Right lobe of liver (tissue), 6 donors: Measurements from ENCODE around the gene CD274. TPM values are rescaled to one million over a fixed set of nuclear protein-coding genes. Genes with fewer than 3 reads are reported as not detected.
A peak's percentile ranks its signal among the peaks of the same experiment; 100 is the strongest.

ENCODE experiments used
- ATAC-seq, 4 donors: fragments of 200-7000 bp; cut with Tn5 transposase; one replicate each; pipeline ENCODE4 v1.9.1; 2020; ENCODE audit warnings: mild to moderate bottlenecking in 4 of 4, moderate library complexity in 4 of 4
- DNase-seq, 3 donors: peaks; one replicate each; pipeline ENCODE4 v3.0.0-alpha.2; 2020
- H3K27ac ChIP-seq, 3 donors: fragments of 200-600 bp; one replicate each; pipeline ENCODE4 v1.8.0; 2022
- H3K27me3 ChIP-seq, 2 donors: fragments of 200-600 bp; one replicate each; pipeline ENCODE4 v1.8.0; 2022
- H3K36me3 ChIP-seq, 4 donors: fragments of 200-600 bp; sonication (generic) in 1 of 4; one replicate each; pipeline versions ENCODE4 v1.5.1 to v1.8.0; 2017 to 2022; ENCODE audit warnings: control low read depth in 1 of 4
- H3K4me1 ChIP-seq, 4 donors: fragments of 200-600 bp; sonication (generic) in 1 of 4; one replicate each; pipeline versions ENCODE4 v1.5.1 to v1.8.0; 2017 to 2022; ENCODE audit warnings: control low read depth in 1 of 4
- H3K4me3 ChIP-seq, 3 donors: fragments of 200-600 bp; one replicate each; pipeline ENCODE4 v1.8.0; 2022
- H3K9me3 ChIP-seq, 4 donors: fragments of 200-600 bp; sonication (generic) in 1 of 4; one replicate each; pipeline versions ENCODE4 v1.5.1 to v1.8.0; 2017 to 2022; ENCODE audit warnings: control low read depth in 1 of 4
- POLR2A ChIP-seq: fragments of 450-650 bp; IDR thresholded peaks from one replicate; pipeline ENCODE4 v1.6.1; 2017; ENCODE audit warnings: antibody characterized with exemption, mild to moderate bottlenecking
- WGBS: methylation state at CpG from one replicate; pipeline ENCODE4 v1.1.6; 2018; ENCODE audit warnings: low coverage, low lambda C conversion rate; ENCODE audit not compliant: insufficient coverage; ENCODE audit errors: missing lambda C conversion rate; 5-methylcytosine and 5-hydroxymethylcytosine counted together
- intact Hi-C, 2 donors: fragments of 100-400 bp; cut with DNase I; formaldehyde crosslinking; loops; one replicate each; pipeline versions ENCODE4 v1.11.2 to v1.14.1; 2022
- total RNA-seq, 6 experiments: library from RNA; depleted of rRNA in 2 of 6; stranded (reverse); fragments of >200 nt in 2 of 6; fragmentation: NEBNext Ultra II Directional in 3 of 6; extraction: Animal tissue kit (Norgen Biotek cat#: 25700) in 3 of 6; gene quantifications; one replicate each; pipeline versions ENCODE4 v1.1.0 to v1.2.4, GENCODE V29; 2016 to 2023
- TF ChIP-seq, protein P1 (sequence below), 4 donors: fragments of 200-600 bp in 3 of 4; fragments of 450-650 bp in 1 of 4; IDR thresholded peaks; one replicate each; pipeline versions ENCODE4 v1.5.1 to v1.8.0; 2016 to 2022; ENCODE audit warnings: antibody characterized with exemption in 4 of 4, mild to moderate bottlenecking in 2 of 4
- donor health status: DM: no; HTN: yes; CAD: no.
- donor health status: DM: no; HTN: no; CAD: no.
- donor health status: DM: no; HTN: no; CAD: no.
- donor health status: DM: no; HTN: yes; CAD: no.
- donor health status: DM: no; HTN: yes; CAD: no.

Gene CD274
- total RNA-seq, 6 experiments from 2014 or later: 0.87 to 3.7 (median 1.5) TPM

DNA sequence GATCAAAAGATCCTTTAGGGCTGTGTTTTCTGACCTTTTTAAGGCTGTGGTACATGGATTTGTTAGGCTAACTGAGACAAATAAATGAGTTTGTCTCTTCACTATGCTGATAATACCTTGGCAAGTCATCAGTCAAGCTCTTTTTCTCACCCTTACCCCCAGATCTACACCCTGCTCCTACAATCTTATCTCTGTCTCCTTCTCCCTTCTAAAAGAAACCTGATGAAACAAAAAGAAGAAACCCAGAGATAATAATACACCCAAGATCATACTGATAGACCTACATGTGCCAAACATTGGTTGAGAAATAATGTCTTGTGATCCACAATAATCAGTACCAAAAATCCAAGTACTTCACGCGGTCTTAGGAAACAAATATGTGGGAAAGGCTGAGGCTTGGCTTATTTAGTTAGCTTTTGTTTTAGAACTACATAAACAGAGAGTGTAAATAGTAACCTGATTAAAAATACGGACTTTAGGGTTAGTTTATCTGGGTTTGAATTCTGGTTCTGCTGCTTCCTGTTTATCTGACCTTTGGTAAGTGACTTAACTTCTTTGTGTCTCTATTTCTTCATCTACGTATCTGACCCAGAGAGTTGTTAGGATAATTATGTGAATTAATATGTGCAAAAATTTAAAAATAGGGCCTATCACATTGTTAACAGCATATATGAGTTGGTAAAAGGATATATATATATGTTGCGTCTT, 35.2 kb downstream of the CD274 start:
- DNase-seq (no peak), ATAC-seq (peak in 2 of 4 donors; percentile 43 to 68)
- TF ChIP-seq, protein P1, sequence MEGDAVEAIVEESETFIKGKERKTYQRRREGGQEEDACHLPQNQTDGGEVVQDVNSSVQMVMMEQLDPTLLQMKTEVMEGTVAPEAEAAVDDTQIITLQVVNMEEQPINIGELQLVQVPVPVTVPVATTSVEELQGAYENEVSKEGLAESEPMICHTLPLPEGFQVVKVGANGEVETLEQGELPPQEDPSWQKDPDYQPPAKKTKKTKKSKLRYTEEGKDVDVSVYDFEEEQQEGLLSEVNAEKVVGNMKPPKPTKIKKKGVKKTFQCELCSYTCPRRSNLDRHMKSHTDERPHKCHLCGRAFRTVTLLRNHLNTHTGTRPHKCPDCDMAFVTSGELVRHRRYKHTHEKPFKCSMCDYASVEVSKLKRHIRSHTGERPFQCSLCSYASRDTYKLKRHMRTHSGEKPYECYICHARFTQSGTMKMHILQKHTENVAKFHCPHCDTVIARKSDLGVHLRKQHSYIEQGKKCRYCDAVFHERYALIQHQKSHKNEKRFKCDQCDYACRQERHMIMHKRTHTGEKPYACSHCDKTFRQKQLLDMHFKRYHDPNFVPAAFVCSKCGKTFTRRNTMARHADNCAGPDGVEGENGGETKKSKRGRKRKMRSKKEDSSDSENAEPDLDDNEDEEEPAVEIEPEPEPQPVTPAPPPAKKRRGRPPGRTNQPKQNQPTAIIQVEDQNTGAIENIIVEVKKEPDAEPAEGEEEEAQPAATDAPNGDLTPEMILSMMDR (IDR thresholded peaks at IDR 0.05): no peak
- no peak for TF ChIP-seq POLR2A
- Histone ChIP-seq H3K9me3 (no peaks in the 10 kb centered on the region), H3K36me3 (no peaks in the 10 kb centered on the region), H3K27ac (no peak overlapping the region), H3K4me3 (no peak overlapping the region), H3K27me3 (no peaks in the 10 kb centered on the region), H3K4me1 (no peaks in the 10 kb centered on the region)
- intact Hi-C loops: no loop called here
- WGBS: 50% methylated on average over 5 of the region's 5 CpGs

DNA sequence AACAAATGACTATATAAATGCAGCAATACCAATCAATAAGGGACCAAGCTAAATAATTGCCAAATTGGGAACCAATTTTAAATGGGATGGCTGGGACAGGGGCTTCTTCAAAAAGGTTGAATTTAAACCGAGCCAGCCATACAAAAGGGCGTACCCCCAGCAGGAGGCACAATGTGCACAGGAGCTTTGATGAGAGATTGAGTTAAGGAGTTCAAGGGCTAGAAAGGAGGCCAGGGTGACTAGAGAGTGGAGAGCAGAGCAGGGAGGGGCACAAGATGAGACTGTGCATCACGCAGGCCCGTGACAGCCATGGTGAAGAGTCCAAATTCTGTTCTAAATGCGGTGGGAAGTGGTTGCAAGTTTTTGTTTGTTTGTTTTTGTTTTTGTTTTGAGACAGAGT, 36.6 kb downstream of the CD274 start:
- Histone ChIP-seq H3K4me3 (no peak overlapping the region), H3K36me3 (no peaks in the 10 kb centered on the region), H3K27ac (no peak overlapping the region), H3K9me3 (no peaks in the 10 kb centered on the region), H3K4me1 (no peaks in the 10 kb centered on the region), H3K27me3 (no peaks in the 10 kb centered on the region)
- ATAC-seq (no peak), DNase-seq (no peak)
- intact Hi-C loops: no loop called here
- WGBS: 82% methylated on average over 5 of the region's 5 CpGs
- TF ChIP-seq POLR2A: no peak
- TF ChIP-seq, protein P1 (IDR thresholded peaks at IDR 0.05): no peak

DNA sequence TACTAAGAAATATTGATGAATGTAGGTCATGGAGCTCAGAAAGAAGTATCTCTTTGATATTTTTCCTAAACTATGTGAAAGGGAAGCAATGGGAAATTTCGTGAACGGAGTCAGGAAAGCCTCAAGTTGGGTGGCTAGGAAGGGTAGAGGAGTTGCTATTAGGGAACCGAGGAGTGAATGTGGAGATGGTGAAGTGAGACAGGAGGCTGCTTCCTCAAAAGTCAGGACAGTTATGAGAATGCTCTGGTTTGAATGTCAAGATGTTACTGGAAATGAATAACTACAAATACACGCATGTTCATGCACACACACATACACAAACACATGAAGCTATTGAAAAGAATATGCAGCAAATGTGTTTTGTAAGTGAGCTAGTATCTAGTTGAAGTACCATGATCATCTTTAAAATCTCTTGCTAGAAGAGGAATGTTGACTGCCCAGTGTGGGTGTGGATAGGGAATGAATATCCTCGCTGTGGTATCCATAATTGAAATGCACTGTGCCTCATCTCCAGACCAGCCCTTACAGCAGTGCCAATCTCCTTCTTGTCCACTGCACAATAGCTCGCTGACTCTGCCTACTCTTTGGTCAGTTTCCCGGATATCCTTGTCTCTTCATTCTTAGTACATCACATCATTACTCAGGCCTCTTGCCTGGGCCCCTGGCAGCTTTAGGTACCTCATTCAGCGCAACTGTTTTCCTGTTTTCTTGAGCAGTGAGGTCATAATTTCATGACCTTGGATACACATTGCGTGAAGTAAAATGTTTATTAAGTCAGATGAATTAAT, 38.1 kb downstream of the CD274 start:
- no peaks in the 10 kb centered on the region for H3K27me3 ChIP-seq
- H3K27ac ChIP-seq: no peak overlapping the region
- ATAC-seq (peak in 3 of 4 donors; percentile 17 to 67 (median 26)), DNase-seq (no peak)
- TF ChIP-seq POLR2A: no peak
- TF ChIP-seq, protein P1 (IDR thresholded peaks at IDR 0.05): no peak
- intact Hi-C loops: no loop called here
- H3K9me3 ChIP-seq: no peaks in the 10 kb centered on the region
- H3K4me1 ChIP-seq: no peaks in the 10 kb centered on the region
- no peak overlapping the region for H3K4me3 ChIP-seq
- no peaks in the 10 kb centered on the region for H3K36me3 ChIP-seq
- whole genome bisulfite sequencing: 86% methylated on average over 9 of the region's 9 CpGs

DNA sequence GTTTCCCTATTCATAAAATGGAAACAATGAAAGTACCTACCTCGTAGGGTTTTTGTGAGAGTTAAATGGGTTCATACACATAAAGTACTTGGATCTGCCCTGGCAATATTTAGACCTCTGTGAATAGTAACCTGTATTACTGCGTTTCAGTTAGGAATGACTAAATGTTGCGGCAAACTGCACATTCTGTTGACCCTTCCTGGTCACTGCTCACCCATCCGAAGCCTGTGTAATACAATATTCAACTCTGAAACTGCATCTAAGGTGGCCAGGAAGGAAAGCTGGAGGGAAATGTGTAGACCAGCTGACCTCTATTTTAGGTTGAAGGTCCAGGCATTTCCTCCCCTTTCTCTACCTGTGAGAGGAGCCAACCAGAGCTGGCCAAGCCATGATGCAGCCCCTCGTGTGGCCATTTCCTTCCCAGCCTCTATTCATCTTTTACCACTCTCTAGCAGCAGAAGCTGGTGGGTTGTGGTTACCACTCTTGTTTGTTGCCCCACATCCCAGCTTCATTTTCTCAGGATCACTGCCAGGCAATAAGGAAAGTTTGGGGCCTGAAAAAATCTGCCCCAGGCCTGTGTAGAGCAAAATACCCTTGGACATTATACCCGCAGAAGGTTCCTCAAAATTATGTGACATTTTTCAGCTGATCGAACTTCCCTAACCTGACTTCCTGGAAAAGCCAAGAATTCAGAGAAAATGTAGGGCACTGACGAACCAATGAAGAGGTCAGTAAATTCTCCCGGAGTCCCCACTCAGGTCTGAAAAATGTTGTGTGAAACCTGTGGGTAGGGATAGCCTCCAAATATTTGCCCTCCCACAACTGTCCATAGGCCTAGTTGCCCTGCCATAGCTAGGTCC, 39.5 kb downstream of the CD274 start:
- intact Hi-C loops: no loop called here
- no peak for TF ChIP-seq POLR2A
- H3K27ac ChIP-seq: no peak overlapping the region
- H3K4me3 ChIP-seq: no peak overlapping the region
- peak in 1 of 4 donors; percentile 13 for ATAC-seq
- WGBS: 71% methylated on average over 9 of the region's 9 CpGs
- DNase-seq: no peak
- H3K36me3 ChIP-seq: no peaks in the 10 kb centered on the region
- H3K27me3 ChIP-seq: no peaks in the 10 kb centered on the region
- H3K4me1 ChIP-seq: no peaks in the 10 kb centered on the region
- no peaks in the 10 kb centered on the region for H3K9me3 ChIP-seq
